Mesothelial cell of epicardium (in vitro differentiated cells): Measurements from ENCODE around the gene TBC1D22A. TPM values are rescaled to one million over a fixed set of nuclear protein-coding genes. Genes with fewer than 3 reads are reported as not detected.

Experiments used
- DNase-seq, 2 experiments: peaks; one replicate each; pipeline ENCODE4 v3.0.0; 2021; ENCODE audit warnings: low spot score in 2 of 2; ENCODE audit not compliant: unreplicated experiment in 2 of 2
- H3K27ac Mint-ChIP-seq: 2 replicates; pipeline ENCODE4 v1.8.0; 2021; ENCODE audit warnings: mixed read lengths
- H3K27me3 Mint-ChIP-seq: 2 replicates; pipeline ENCODE4 v1.8.0; 2021; ENCODE audit warnings: low read depth, mixed read lengths
- H3K36me3 Mint-ChIP-seq: 2 replicates; pipeline ENCODE4 v1.8.0; 2021; ENCODE audit warnings: mixed read lengths
- H3K4me1 Mint-ChIP-seq: 2 replicates; pipeline ENCODE4 v1.8.0; 2021; ENCODE audit warnings: mixed read lengths
- H3K4me3 Mint-ChIP-seq: 2 replicates; pipeline ENCODE4 v1.8.0; 2021; ENCODE audit warnings: mild to moderate bottlenecking, moderate library complexity, mixed read lengths
- H3K9me3 Mint-ChIP-seq: 2 replicates; pipeline ENCODE4 v1.8.0; 2021; ENCODE audit warnings: mixed read lengths
- CTCF ChIP-seq: fragments of 200-600 bp; sonication (generic); IDR thresholded peaks from one replicate; pipeline ENCODE4 v1.5.0; 2021; ENCODE audit warnings: antibody characterized with exemption; ENCODE audit not compliant: unreplicated experiment
- total RNA-seq: library from RNA; stranded (reverse); gene quantifications from 3 replicates; pipeline ENCODE4 v1.2.1, GENCODE V29; 2021

TBC1D22A gene
- total RNA-seq, 1 donor from 2014 or later: 26.6 TPM

DNA sequence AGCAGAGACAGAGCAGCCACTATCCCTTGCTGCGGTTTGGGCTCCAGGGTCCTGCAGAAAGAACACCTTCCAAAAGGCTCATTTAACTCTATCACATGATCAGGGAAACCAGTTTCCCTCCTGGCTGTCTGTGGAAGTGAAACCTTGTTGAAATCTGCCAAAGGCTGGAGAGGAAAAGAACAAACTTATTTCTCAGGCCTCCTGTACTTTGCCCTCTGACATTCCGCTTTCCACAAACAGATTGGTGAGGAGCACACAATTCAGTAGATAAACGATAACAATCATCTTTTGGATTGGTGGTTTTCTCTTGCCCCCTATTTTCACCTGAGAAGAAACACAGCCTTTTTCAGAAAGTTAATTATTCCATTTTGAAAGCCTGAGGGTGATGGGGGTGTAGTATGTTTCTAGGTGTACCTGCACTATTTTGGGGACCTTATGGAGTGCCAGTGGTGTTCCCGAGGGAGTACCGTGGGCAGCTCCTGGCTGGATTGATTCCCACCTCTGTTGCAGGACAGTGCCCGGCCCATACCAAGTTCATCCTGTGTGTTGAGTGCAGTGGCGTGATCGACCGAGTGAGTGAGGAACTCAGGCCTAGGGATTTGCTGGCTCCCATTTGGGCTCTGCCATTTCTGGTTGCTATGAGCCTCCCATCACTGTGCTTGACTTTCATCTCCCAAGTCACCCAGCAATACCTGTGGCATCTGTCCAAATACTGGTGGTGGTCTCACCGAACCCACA, 102.0 kb downstream of the TBC1D22A start:
- DNase-seq: no peak
- Mint-ChIP-seq H3K27me3 (no peaks in the 10 kb centered on the region), H3K27ac (no peak overlapping the region), H3K36me3 (peaks cover 20% of the 10 kb centered on the region), H3K4me3 (no peak overlapping the region), H3K4me1 (no peaks in the 10 kb centered on the region), H3K9me3 (peaks cover 10% of the 10 kb centered on the region)
- no peak for TF ChIP-seq CTCF

- Mint-ChIP-seq H3K4me1 (no peaks in the 10 kb centered on the region), H3K27me3 (no peaks in the 10 kb centered on the region), H3K27ac (no peak overlapping the region), H3K9me3 (peaks cover 10% of the 10 kb centered on the region), H3K4me3 (no peak overlapping the region), H3K36me3 (peaks cover 24% of the 10 kb centered on the region)
- TF ChIP-seq CTCF: no peak
- no peak for DNase-seq
Measured at GRCh38 chr22:46865052-46865434, 102.6 kb downstream of the TBC1D22A start.

DNA sequence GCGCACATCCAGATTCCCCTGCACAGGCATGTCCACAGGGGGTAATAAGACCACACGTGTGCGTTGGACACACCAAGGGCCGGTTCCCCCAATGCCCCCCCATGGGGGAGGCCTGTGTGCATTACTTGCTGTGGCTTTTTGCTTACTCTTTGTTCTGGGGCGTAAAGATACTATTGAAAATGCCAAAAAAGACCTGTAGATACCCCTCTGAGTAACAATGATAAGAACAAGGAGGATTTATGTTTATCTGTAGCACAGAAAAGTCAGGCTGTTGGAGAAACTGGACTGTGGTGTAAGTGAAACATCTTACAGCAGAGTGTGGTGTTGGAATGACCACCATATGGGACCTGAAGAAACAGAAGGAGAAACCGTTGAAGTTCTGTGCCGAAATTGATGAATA, 103.2 kb downstream of the TBC1D22A start:
- H3K4me1 Mint-ChIP-seq: no peaks in the 10 kb centered on the region
- peaks cover 14% of the 10 kb centered on the region for H3K9me3 Mint-ChIP-seq
- no peaks in the 10 kb centered on the region for H3K27me3 Mint-ChIP-seq
- no peak overlapping the region for H3K4me3 Mint-ChIP-seq
- DNase-seq: no peak
- no peak overlapping the region for H3K27ac Mint-ChIP-seq
- H3K36me3 Mint-ChIP-seq: peaks cover 28% of the 10 kb centered on the region
- TF ChIP-seq CTCF: no peak

- Mint-ChIP-seq H3K36me3 (peaks cover 36% of the 10 kb centered on the region), H3K9me3 (peaks cover 23% of the 10 kb centered on the region), H3K4me1 (no peaks in the 10 kb centered on the region), H3K27ac (no peak overlapping the region), H3K27me3 (no peaks in the 10 kb centered on the region), H3K4me3 (no peak overlapping the region)
- no peak for TF ChIP-seq CTCF
- DNase-seq: no peak
Measured at GRCh38 chr22:46866591-46866990, 104.1 kb downstream of the TBC1D22A start.

DNA sequence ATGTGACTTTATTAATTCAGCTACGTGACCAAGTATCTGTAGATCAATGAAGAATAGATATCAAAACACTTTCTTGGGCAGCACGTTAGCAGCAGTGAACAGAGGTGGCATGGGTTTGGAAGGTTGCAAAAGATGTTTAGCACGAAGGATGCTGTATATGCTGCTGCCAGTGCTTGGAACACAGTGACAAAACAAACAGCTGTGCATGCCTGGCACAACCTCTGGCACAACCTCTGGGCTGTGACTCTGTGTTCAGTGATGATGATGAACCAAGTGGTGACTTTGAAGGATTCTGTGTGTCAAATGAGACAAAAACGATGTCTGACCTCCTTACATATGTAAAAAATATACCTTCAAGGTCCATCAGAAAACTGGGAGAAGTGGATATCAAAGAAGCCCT, 104.7 kb downstream of the TBC1D22A start:
- peaks cover 26% of the 10 kb centered on the region for H3K9me3 Mint-ChIP-seq
- H3K4me3 Mint-ChIP-seq: no peak overlapping the region
- no peak overlapping the region for H3K27ac Mint-ChIP-seq
- DNase-seq: no peak
- no peaks in the 10 kb centered on the region for H3K27me3 Mint-ChIP-seq
- H3K4me1 Mint-ChIP-seq: no peaks in the 10 kb centered on the region
- no peak for TF ChIP-seq CTCF
- H3K36me3 Mint-ChIP-seq: peaks cover 39% of the 10 kb centered on the region
